Ovary (tissue), 3 donors: ENCODE results near the gene ANO6.

Experiments
- CTCF ChIP-seq, 3 donors: fragments of 450-650 bp in 2 of 3; fragments of 200-600 bp in 1 of 3; IDR thresholded peaks; one replicate each; pipeline versions ENCODE4 v1.5.1 to v1.8.0; 2016 to 2022; ENCODE audit warnings: antibody characterized with exemption in 3 of 3, mild to moderate bottlenecking in 1 of 3
- POLR2A ChIP-seq: fragments of 450-650 bp; IDR thresholded peaks from one replicate; pipeline ENCODE4 v1.6.1; 2017; ENCODE audit warnings: antibody characterized with exemption, mild to moderate bottlenecking, moderate library complexity
- donor health status: DM: no; HTN: no; CAD: no.

- TF ChIP-seq POLR2A (no peak), CTCF (IDR thresholded peaks at IDR 0.05) (no peak)
Observed at GRCh38 chr12:45408729-45409114, 192.8 kb downstream of the ANO6 start.
